ENCODE data around the gene SNX13.

- no peak for TF ChIP-seq CTCF (IDR thresholded peaks at IDR 0.05; ENCODE audit: low read length)
- TF ChIP-seq EZH2 (optimal IDR thresholded peaks at IDR 0.05; ENCODE audit: low read depth, low read length): no peak
Measured at GRCh38 chr7:17937506-17938120, 2.7 kb downstream of the SNX13 start.
